Endothelial cell of umbilical vein (primary cell): Measurements from ENCODE around the gene MPIG6B. TPM values are rescaled to one million over a fixed set of nuclear protein-coding genes. Genes with fewer than 3 reads are reported as not detected.

Experiments
- BruUV-seq: library from RNA; stranded (reverse); fragments of 400-500 nt; replicated peaks from 2 replicates; lab custom pipeline; 2021; lab: Mats Ljungman, UMichigan
- CTCF ChIA-PET: fragments of 300-600, 350-600 bp; sonication (Branson Sonifier 250); formaldehyde crosslinking; loops from one replicate; lab custom pipeline; 2021; ENCODE audit warnings: antibody characterized with exemption, inconsistent platforms; lab: Charles Lee
- POLR2A ChIA-PET: fragments of 300-600, 350-600 bp; sonication (Branson Sonifier 250); formaldehyde crosslinking; loops from one replicate; lab custom pipeline; 2021; ENCODE audit warnings: antibody characterized with exemption, inconsistent platforms; lab: Charles Lee
- DNase-seq: peaks from one replicate; pipeline ENCODE4 v3.0.0-alpha.2; 2011; ENCODE audit warnings: low read depth, low spot score
- FAIRE-seq: peaks from 2 replicates; lab custom pipeline; 2011; peaks lifted over from hg19 to GRCh38; lab: Jason Lieb, UNC
- H2AFZ ChIP-seq: 2 replicates; pipeline ENCODE4 v1.6.0; 2012; ENCODE audit warnings: low read depth, low read length, control low read depth, inconsistent platforms
- H3K27ac ChIP-seq: 2 replicates; pipeline ENCODE4 v1.5.1; 2011; ENCODE audit warnings: low read depth, mild to moderate bottlenecking, control low read depth, low read length, moderate library complexity; ENCODE audit not compliant: insufficient read depth
- H3K27me3 ChIP-seq, 2 experiments: 2 replicates each; pipeline versions ENCODE4 v1.6.0 to v1.6.1; 2011; ENCODE audit warnings: low read length in 2 of 2, mixed read lengths in 1 of 2; ENCODE audit not compliant: control insufficient read depth in 2 of 2, insufficient read depth in 2 of 2
- H3K36me3 ChIP-seq, 2 experiments: 2 replicates in 1 of 2; 3 replicates in 1 of 2; pipeline ENCODE4 v1.5.1; 2011; ENCODE audit warnings: low read length in 2 of 2, mild to moderate bottlenecking in 1 of 2, moderate library complexity in 1 of 2; ENCODE audit not compliant: control insufficient read depth in 2 of 2, insufficient read depth in 2 of 2; ENCODE audit errors: extremely low read depth in 1 of 2
- H3K4me1 ChIP-seq: 3 replicates; pipeline ENCODE4 v1.5.1; 2011; ENCODE audit warnings: mild to moderate bottlenecking, low read length; ENCODE audit not compliant: control insufficient read depth, insufficient read depth; ENCODE audit errors: extremely low read depth
- H3K4me2 ChIP-seq: 2 replicates; pipeline ENCODE4 v1.6.1; 2011; ENCODE audit warnings: low read length, control low read depth, mixed read lengths; ENCODE audit not compliant: insufficient read depth
- H3K4me3 ChIP-seq, 3 experiments: fragments of 200-600 bp in 1 of 3; sonication (generic), shearing (Covaris generic) in 1 of 3; replicated peaks in 1 of 3; 2 replicates each; pipeline ENCODE4 v1.5.1; 2011 to 2016; ENCODE audit warnings: control low read depth in 3 of 3, low read length in 3 of 3, mild to moderate bottlenecking in 2 of 3, inconsistent platforms in 1 of 3, low read depth in 1 of 3, moderate library complexity in 1 of 3; ENCODE audit not compliant: insufficient read depth in 1 of 3
- H3K79me2 ChIP-seq: 2 replicates; pipeline ENCODE4 v1.6.0; 2012; ENCODE audit warnings: low read length, inconsistent platforms; ENCODE audit not compliant: control insufficient read depth, insufficient read depth
- H3K9ac ChIP-seq: replicated peaks from 2 replicates; pipeline ENCODE3; 2011; ENCODE audit warnings: low read length, control low read depth; ENCODE audit not compliant: insufficient read depth; ENCODE audit errors: extremely low read depth
- H3K9me1 ChIP-seq: replicated peaks from 3 replicates; pipeline ENCODE4 v1.6.0; 2011; ENCODE audit warnings: mild to moderate bottlenecking, low read length; ENCODE audit not compliant: control insufficient read depth, insufficient read depth; ENCODE audit errors: extremely low read depth
- H3K9me3 ChIP-seq: replicated peaks from 2 replicates; pipeline ENCODE4 v1.5.1; 2012; ENCODE audit warnings: low read length, inconsistent platforms; ENCODE audit not compliant: control insufficient read depth, insufficient read depth
- H4K20me1 ChIP-seq: replicated peaks from 2 replicates; pipeline ENCODE3; 2011; ENCODE audit warnings: mild to moderate bottlenecking, low read length; ENCODE audit not compliant: control insufficient read depth, insufficient read depth; ENCODE audit errors: extremely low read depth
- EZH2 ChIP-seq: IDR thresholded peaks from 2 replicates; pipeline ENCODE4 v1.6.1; 2012; ENCODE audit warnings: borderline replicate concordance, low read depth, mild to moderate bottlenecking, moderate library complexity, low read length, inconsistent platforms; ENCODE audit not compliant: severe bottlenecking
- FOS ChIP-seq: IDR thresholded peaks from 2 replicates; pipeline ENCODE4 v1.6.1; 2011; ENCODE audit warnings: mild to moderate bottlenecking, low read length, moderate library complexity, borderline replicate concordance; ENCODE audit not compliant: insufficient read depth
- JUN ChIP-seq: IDR thresholded peaks from 2 replicates; pipeline ENCODE4 v1.6.1; 2011; ENCODE audit warnings: borderline replicate concordance, low read depth; ENCODE audit not compliant: insufficient read length, insufficient read depth
- POLR2A ChIP-seq: IDR thresholded peaks from 2 replicates; pipeline ENCODE4 v1.6.1; 2012; ENCODE audit warnings: low read depth, mild to moderate bottlenecking, control low read depth, low read length
- POLR2AphosphoS5 ChIP-seq: IDR thresholded peaks from 2 replicates; pipeline ENCODE4 v1.6.1; 2012; ENCODE audit warnings: low read depth, mild to moderate bottlenecking, control low read depth, low read length, moderate library complexity; ENCODE audit not compliant: insufficient read depth
- dilution Hi-C: fragments of 300-500 bp; cut with MboI; formaldehyde crosslinking; loops from one replicate; pipeline ENCODE4 v1.15.0; 2019; ENCODE audit warnings: low sequenced_read_pairs; ENCODE audit not compliant: extremely low pct_ligation_motif_present
- intact Hi-C: fragments of 100-400 bp; cut with micrococcal nuclease; formaldehyde crosslinking; loops from one replicate; pipeline ENCODE4 v1.10.0; 2022
- polyA plus RNA-seq, 4 experiments: library from polyadenylated mRNA; depleted of rRNA in 3 of 4; stranded (reverse) in 3 of 4; unstranded in 1 of 4; fragments of >200 nt; gene quantifications; 2 replicates each; pipeline versions ENCODE4 v1.2.1 to v1.2.3, GENCODE V29; 2011 to 2012; ENCODE audit warnings: missing spikeins in 1 of 4
- total RNA-seq: library from RNA; stranded (reverse); gene quantifications from 2 replicates; pipeline ENCODE4 v1.2.3, GENCODE V29; 2021
- TF ChIP-seq, protein P1 (sequence below): IDR thresholded peaks from 2 replicates; pipeline ENCODE4 v1.6.1; 2011; ENCODE audit not compliant: insufficient read depth, insufficient read length
- TF ChIP-seq, protein P2 (sequence below), 2 donors: IDR thresholded peaks; 1 replicate in 1 of 2; 2 replicates in 1 of 2; pipeline ENCODE4 v1.5.1; 2011; ENCODE audit warnings: low read length in 2 of 2, mild to moderate bottlenecking in 2 of 2, moderate library complexity in 2 of 2, control low read depth in 1 of 2, inconsistent platforms in 1 of 2, low read depth in 1 of 2; ENCODE audit not compliant: insufficient read depth in 1 of 2; ENCODE audit errors: extremely low read depth in 1 of 2

Gene MPIG6B
- total and polyA plus RNA-seq, 2 donors (not counting 3 experiments of a cell fraction or from before 2014, with no cell fraction given), result not detected

DNA sequence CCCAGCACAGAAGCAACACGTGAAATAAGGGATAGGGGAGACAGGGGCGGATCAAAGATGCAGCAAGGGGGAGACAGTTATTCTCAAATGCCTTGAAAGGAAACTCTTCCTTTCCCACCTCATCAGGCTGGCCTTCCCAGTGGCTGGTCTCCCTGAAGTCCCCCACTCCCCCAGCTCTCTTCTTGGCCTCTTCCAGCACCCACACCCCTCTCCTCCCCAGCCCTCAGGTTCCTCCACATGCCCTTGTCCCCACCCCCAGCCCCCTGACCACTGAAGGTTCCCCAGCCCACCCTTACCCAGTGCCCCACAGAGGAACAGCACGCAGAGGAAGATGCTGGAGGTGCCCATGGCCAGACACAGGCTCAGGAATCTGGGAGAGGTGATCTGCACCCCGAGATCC lies 9.7 kb upstream of the MPIG6B start:
- no peak for TF ChIP-seq EZH2
- no peak for TF ChIP-seq FOS
- no peak for TF ChIP-seq POLR2AphosphoS5
- TF ChIP-seq POLR2A, result no peak
- TF ChIP-seq JUN, result no peak
- Histone ChIP-seq H3K27me3 (no peaks in the 10 kb centered on the region), H3K4me1 (peaks cover 8% of the 10 kb centered on the region), H3K4me2 (no peak overlapping the region), H3K27ac (no peak overlapping the region), H3K9ac (no peak overlapping the region), H2AFZ (no peak overlapping the region), H4K20me1 (no peaks in the 10 kb centered on the region), H3K4me3 (no peak overlapping the region), H3K9me1 (no peaks in the 10 kb centered on the region), H3K9me3 (no peaks in the 10 kb centered on the region), H3K36me3 (no peaks in the 10 kb centered on the region), H3K79me2 (no peaks in the 10 kb centered on the region)
- FAIRE-seq (no peak), DNase-seq (no peak)
- no TSS peak for BruUV-seq
- intact Hi-C loops, result no loop called here
- ChIA-PET CTCF (interaction anchor here (1.3 to 3.0 kb wide), 5 partner anchors 9 to 117 kb away, joined by 3 to 9 read pairs (median 4); partner anchors contain the start of genes ABHD16A and MPIG6B), POLR2A (no interaction called here)
- dilution Hi-C loops, result no loop called here

DNA sequence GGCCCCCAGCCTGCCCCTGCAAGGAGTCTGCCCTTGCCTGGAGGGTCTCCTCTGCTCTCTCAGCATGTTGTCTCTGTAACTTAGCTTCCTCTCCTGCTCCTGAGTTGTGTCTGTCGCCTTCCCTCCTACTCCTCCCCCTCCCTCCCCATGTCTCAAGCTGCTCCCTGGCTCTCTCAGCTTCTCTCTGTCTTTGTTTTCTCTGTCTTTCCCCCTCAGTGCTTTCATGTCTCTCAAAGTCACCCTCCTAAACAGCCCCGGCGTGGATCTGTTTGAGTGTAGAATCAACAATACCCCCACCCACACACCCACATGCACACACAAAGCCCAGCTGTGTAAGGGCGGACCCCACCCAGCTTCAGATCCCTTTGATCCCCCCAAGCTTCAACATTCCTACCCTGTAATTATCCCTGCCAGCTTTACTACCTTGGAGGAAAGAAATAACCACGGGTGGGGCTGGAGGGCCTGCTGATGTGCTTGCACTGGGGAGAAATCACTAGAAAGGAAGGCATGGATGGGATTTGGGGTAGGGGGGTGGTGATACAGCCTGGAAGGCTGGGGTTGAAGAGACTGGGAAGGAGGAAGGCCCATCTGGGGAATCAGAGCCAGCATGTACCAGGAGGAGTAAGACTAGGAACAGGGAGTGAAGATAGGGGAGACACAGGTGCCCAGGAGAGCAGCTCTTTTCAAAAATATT lies 9.0 kb upstream of the MPIG6B start:
- CTCF ChIA-PET, result interaction anchor here (1.3 to 3.0 kb wide), 6 partner anchors 9 to 116 kb away, joined by 3 to 9 read pairs (median 5); partner anchors contain the start of genes ABHD16A and MPIG6B

More for the DNA sequence above, 9.0 kb upstream of the MPIG6B start:
- H2AFZ ChIP-seq, result no peak overlapping the region
- DNase-seq (no peak), FAIRE-seq (no peak)
- no peaks in the 10 kb centered on the region for H3K9me3 ChIP-seq
- dilution Hi-C loops, result no loop called here
- no peak overlapping the region for H3K9ac ChIP-seq
- H3K4me3 ChIP-seq, result no peak overlapping the region
- H3K4me1 ChIP-seq, result peaks cover 8% of the 10 kb centered on the region
- intact Hi-C loops, result no loop called here
- no peak overlapping the region for H3K27ac ChIP-seq
- no peaks in the 10 kb centered on the region for H3K79me2 ChIP-seq
- POLR2A ChIA-PET, result interaction anchor here (0.7 to 2.0 kb wide), 2 partner anchors 10 to 11 kb away, joined by 3 to 10 read pairs; partner anchors contain the start of gene ABHD16A
- no peak for TF ChIP-seq JUN
- TF ChIP-seq, protein P1, sequence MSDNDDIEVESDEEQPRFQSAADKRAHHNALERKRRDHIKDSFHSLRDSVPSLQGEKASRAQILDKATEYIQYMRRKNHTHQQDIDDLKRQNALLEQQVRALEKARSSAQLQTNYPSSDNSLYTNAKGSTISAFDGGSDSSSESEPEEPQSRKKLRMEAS, result no peak
- TF ChIP-seq, protein P2, sequence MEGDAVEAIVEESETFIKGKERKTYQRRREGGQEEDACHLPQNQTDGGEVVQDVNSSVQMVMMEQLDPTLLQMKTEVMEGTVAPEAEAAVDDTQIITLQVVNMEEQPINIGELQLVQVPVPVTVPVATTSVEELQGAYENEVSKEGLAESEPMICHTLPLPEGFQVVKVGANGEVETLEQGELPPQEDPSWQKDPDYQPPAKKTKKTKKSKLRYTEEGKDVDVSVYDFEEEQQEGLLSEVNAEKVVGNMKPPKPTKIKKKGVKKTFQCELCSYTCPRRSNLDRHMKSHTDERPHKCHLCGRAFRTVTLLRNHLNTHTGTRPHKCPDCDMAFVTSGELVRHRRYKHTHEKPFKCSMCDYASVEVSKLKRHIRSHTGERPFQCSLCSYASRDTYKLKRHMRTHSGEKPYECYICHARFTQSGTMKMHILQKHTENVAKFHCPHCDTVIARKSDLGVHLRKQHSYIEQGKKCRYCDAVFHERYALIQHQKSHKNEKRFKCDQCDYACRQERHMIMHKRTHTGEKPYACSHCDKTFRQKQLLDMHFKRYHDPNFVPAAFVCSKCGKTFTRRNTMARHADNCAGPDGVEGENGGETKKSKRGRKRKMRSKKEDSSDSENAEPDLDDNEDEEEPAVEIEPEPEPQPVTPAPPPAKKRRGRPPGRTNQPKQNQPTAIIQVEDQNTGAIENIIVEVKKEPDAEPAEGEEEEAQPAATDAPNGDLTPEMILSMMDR (IDR thresholded peaks at IDR 0.05; ENCODE audit: extremely low read depth in 1 of 2, insufficient read depth in 1 of 2, low read depth in 1 of 2, low read length in 2 of 2), result no peak
- no TSS peak for BruUV-seq
- no peak overlapping the region for H3K4me2 ChIP-seq
- H3K27me3 ChIP-seq, result no peaks in the 10 kb centered on the region
- no peaks in the 10 kb centered on the region for H3K36me3 ChIP-seq
- no peaks in the 10 kb centered on the region for H4K20me1 ChIP-seq
- no peaks in the 10 kb centered on the region for H3K9me1 ChIP-seq
